HG03060 (cell line): ENCODE measurements around the gene FASN.

Experiments used
- ATAC-seq: cut with Tn5 transposase; IDR thresholded peaks from one replicate; pipeline ENCODE4 v1.9.1; 2021; ENCODE audit warnings: low read depth, moderate number of reproducible peaks; ENCODE audit not compliant: unreplicated experiment

Gene FASN

DNA sequence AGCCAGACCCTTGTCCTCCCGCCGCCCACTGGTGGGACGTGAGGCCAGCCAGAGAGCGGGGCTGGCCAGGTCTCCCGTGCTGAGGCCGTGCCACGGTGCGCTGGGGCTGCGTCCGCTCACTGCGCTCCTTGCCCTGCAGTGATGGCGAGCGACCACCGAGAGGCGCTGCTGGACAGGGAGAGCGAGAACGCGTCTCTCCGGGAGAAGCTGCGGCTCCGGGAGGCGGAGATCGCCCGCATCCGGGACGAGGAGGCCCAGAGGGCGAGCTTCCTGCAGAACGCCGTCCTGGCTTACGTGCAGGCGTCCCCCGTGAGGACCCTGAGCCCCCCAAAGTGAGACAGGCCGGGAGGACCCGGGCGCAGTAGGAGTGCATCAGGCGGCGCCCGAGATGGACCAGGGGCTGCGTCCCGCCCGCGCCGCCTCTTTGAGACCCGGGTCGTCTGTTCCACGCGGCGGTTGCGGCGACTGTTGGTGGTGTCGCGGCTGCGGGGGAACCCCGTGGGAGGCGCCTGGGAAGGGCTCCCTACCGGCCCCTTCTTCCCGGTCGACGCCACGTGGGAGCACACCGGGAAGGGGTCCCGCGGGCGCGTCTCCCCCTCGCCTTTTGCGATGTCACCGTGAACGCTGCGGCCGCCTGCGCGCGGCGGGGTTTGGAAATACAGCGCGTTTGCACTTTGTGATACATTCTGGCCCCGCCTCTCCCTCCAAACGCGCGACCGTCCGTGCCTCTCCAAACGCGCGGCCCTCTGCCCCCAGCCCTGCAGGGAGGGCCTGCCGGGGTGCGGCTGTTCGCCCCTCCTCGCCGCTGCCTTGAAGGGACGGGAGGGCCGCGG, 67.3 kb downstream of the FASN start:
- ATAC-seq: no peak

DNA sequence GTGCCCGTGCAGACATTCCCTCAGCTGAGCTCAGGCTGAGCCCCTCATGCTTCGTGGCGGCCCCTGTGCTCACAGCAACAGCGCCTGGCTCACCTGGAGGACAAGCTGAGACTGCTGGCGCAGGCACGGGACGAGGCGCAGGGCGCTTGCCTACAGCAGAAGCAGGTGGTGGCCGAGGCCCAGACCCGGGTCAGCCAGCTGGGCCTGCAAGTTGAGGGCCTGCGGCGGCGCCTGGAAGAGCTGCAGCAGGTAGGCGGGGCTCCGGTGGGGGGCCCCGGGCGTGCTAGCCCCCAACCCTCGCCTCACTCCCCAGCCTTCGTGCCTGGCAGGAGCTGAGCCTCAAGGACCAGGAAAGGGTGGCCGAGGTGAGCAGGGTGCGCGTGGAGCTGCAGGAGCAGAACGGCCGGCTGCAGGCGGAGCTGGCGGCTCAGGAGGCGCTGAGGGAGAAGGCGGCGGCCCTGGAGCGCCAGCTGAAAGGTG, 68.0 kb downstream of the FASN start:
- no peak for ATAC-seq

DNA sequence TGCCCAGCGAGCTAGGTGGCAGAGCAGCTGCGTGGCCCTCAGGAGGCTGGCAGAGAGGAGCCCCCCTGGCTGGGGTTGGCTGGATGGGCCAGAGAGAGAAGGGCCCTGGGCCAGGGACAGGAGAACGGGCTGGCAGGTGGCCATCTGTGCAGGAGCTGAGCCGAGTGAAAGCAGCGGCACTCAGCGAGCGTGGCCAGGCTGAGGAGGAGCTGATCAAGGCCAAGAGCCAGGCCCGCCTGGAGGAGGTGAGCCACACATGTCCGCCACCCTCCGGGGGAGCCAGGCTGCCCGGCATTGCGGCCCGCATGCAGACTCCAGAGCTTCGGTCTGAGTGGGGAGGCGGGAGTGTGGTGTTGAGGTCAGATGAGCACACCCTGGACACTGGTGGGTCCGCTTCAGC, 68.6 kb downstream of the FASN start:
- no peak for ATAC-seq

DNA sequence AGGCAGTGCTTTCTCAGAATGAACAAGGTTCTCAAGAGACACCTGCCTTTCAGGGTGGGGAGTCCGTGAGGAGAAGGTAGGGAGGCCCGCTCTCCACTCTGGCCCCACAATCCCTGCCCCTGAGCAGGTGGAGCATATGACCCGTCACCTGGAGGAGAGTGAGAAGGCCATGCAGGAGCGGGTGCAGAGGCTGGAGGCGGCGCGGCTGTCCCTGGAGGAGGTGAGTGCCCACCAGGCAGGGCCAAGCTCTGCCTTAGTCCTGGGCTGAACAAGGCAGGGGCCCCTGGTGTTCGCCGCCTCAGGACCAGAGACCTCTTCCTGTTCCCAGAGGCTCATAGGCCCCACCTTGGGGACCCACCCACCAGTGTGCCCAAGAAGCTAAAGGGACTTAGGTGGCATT, 69.1 kb downstream of the FASN start:
- no peak for ATAC-seq
